Keratinocyte (primary cell): ENCODE data around the gene HCST. TPM values are rescaled to one million over a fixed set of nuclear protein-coding genes. Genes with fewer than 3 reads are reported as not detected.
A peak's percentile ranks its signal among the peaks of the same experiment; 100 is the strongest.

Source experiments
- DNase-seq: peaks from one replicate; pipeline ENCODE4 v3.0.0-alpha.2; 2011; ENCODE audit warnings: low read depth, missing footprints, low spot score
- FAIRE-seq: peaks from 2 replicates; lab custom pipeline; 2011; peaks lifted over from hg19 to GRCh38; lab: Jason Lieb, UNC
- H2AFZ ChIP-seq: 2 replicates; pipeline ENCODE4 v1.6.0; 2012; ENCODE audit warnings: low read length, control low read depth, inconsistent platforms; ENCODE audit not compliant: control insufficient read depth
- H3K27ac ChIP-seq: 2 replicates; pipeline ENCODE4 v1.5.1; 2011; ENCODE audit warnings: low read length; ENCODE audit not compliant: control insufficient read depth, insufficient read depth
- H3K27me3 ChIP-seq: 3 replicates; pipeline ENCODE4 v1.6.0; 2011; ENCODE audit warnings: low read length; ENCODE audit not compliant: control insufficient read depth, insufficient read depth; ENCODE audit errors: extremely low read depth
- H3K36me3 ChIP-seq, 2 experiments: 2 replicates in 1 of 2; 3 replicates in 1 of 2; pipeline ENCODE4 v1.5.1; 2011; ENCODE audit warnings: low read length in 2 of 2, mild to moderate bottlenecking in 1 of 2; ENCODE audit not compliant: control insufficient read depth in 2 of 2, insufficient read depth in 2 of 2; ENCODE audit errors: extremely low read depth in 1 of 2
- H3K4me1 ChIP-seq: 3 replicates; pipeline ENCODE4 v1.5.1; 2011; ENCODE audit warnings: low read length; ENCODE audit not compliant: control insufficient read depth, insufficient read depth; ENCODE audit errors: extremely low read depth
- H3K4me2 ChIP-seq: 3 replicates; pipeline ENCODE4 v1.6.0; 2011; ENCODE audit warnings: low read depth, low read length; ENCODE audit not compliant: control insufficient read depth, insufficient read depth; ENCODE audit errors: extremely low read depth
- H3K4me3 ChIP-seq, 3 experiments: fragments of 200-600 bp in 1 of 3; sonication (generic) in 1 of 3; 2 replicates in 2 of 3; 3 replicates in 1 of 3; pipeline ENCODE4 v1.5.1; 2011 to 2016; ENCODE audit warnings: low read length in 3 of 3, mild to moderate bottlenecking in 3 of 3, control low read depth in 2 of 3, inconsistent platforms in 1 of 3, low read depth in 1 of 3, mixed read lengths in 1 of 3, mixed run types in 1 of 3, moderate library complexity in 1 of 3; ENCODE audit not compliant: control insufficient read depth in 2 of 3, insufficient read depth in 2 of 3; ENCODE audit errors: extremely low read depth in 1 of 3
- H3K79me2 ChIP-seq: 2 replicates; pipeline ENCODE4 v1.6.0; 2012; ENCODE audit warnings: low read length; ENCODE audit not compliant: control insufficient read depth, insufficient read depth
- H3K9ac ChIP-seq: 3 replicates; pipeline ENCODE4 v1.6.0; 2011; ENCODE audit warnings: low read length; ENCODE audit not compliant: control insufficient read depth, insufficient read depth; ENCODE audit errors: extremely low read depth
- H3K9me1 ChIP-seq: 3 replicates; pipeline ENCODE4 v1.6.0; 2011; ENCODE audit warnings: low read length; ENCODE audit not compliant: control insufficient read depth, insufficient read depth; ENCODE audit errors: extremely low read depth
- H3K9me3 ChIP-seq: 2 replicates; pipeline ENCODE4 v1.5.1; 2012; ENCODE audit warnings: low read depth, low read length; ENCODE audit not compliant: control insufficient read depth
- H4K20me1 ChIP-seq: 3 replicates; pipeline ENCODE4 v1.6.0; 2011; ENCODE audit warnings: low read length; ENCODE audit not compliant: control insufficient read depth, insufficient read depth; ENCODE audit errors: extremely low read depth
- EZH2 ChIP-seq: IDR thresholded peaks from one replicate; pipeline ENCODE4 v1.6.1; 2012; ENCODE audit warnings: inconsistent platforms, mild to moderate bottlenecking, low read length, moderate library complexity
- dilution Hi-C: fragments of 300-500 bp; cut with MboI; formaldehyde crosslinking; loops from one replicate; pipeline ENCODE4 v1.7.0; 2020; ENCODE audit warnings: low sequenced_read_pairs; ENCODE audit not compliant: extremely low pct_ligation_motif_present
- polyA plus RNA-seq, 5 experiments: library from polyadenylated mRNA; depleted of rRNA in 3 of 5; stranded (reverse) in 3 of 5; stranded (forward) in 1 of 5; unstranded in 1 of 5; fragments of >200 nt; gene quantifications; 1 replicate in 1 of 5; 2 replicates in 3 of 5; 3 replicates in 1 of 5; pipeline versions ENCODE4 v1.2.1 to v1.2.3, GENCODE V29; 2011 to 2012; ENCODE audit warnings: missing spikeins in 2 of 5, low read depth in 1 of 5, low replicate concordance in 1 of 5
- TF ChIP-seq, protein P1 (sequence below), 3 experiments: IDR thresholded peaks in 1 of 3; conservative IDR thresholded peaks in 1 of 3; optimal IDR thresholded peaks in 1 of 3; 2 replicates in 2 of 3; 3 replicates in 1 of 3; pipeline versions ENCODE3 to v1.5.1; 2011; ENCODE audit warnings: low read length in 3 of 3, mild to moderate bottlenecking in 3 of 3, moderate library complexity in 2 of 3, control low read depth in 1 of 3, inconsistent platforms in 1 of 3; ENCODE audit not compliant: insufficient read depth in 2 of 3; ENCODE audit errors: extremely low read depth in 1 of 3

Gene HCST
- polyA plus RNA-seq, 1 donor (not counting 4 experiments of a cell fraction or from before 2014, with no cell fraction given) = 0.25 TPM

DNA sequence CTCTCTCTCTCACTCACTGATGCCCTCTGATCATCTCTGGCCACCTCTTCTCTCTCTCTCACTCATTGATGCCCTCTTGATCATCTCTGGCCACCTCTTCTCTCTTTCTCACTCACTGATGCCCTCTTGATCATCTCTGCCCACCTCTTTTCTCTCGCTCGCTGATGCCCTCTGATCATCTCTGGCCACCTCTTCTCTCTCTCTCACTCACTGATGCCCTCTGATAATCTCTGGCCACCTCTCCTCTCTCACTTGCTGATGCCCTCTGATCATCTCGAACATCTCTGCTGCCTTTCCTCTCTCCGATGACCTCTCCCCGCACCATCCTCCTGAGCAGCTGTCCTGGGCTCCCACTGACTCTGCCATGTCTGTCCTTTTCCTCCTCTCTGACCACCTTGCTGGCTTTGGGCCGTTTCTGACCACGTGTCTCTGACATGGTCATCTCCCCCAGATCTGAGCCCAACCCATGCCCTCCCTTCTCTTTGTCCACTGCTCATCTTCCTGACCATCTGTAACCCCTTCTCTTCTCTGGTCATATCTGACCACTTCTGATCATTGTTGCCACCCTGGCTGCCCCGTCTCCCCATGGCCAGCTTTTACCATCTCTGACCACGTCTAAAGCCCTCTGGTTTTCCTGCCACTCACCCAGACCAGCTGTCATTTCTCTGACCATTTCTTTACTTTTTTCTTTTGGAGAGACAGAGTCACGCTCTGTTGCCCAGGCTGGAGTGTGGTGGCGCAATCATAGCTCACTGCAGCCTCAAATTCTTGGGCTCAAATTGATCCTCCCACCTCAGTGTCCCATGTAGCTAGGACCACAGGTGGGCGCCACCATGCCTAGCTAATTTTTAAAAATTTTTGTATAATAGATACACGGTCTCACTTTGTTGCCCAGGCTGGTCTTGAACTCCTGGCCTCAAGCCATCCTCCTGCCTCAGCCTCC lies 36.2 kb downstream of the HCST start:
- dilution Hi-C loops = no loop called here
- no peak overlapping the region for H2AFZ ChIP-seq
- H3K79me2 ChIP-seq = peaks cover 9% of the 10 kb centered on the region
- no peaks in the 10 kb centered on the region for H3K9me3 ChIP-seq
- peaks cover 19% of the 10 kb centered on the region for H3K4me1 ChIP-seq
- no peak overlapping the region for H3K27ac ChIP-seq
- TF ChIP-seq, protein P1, sequence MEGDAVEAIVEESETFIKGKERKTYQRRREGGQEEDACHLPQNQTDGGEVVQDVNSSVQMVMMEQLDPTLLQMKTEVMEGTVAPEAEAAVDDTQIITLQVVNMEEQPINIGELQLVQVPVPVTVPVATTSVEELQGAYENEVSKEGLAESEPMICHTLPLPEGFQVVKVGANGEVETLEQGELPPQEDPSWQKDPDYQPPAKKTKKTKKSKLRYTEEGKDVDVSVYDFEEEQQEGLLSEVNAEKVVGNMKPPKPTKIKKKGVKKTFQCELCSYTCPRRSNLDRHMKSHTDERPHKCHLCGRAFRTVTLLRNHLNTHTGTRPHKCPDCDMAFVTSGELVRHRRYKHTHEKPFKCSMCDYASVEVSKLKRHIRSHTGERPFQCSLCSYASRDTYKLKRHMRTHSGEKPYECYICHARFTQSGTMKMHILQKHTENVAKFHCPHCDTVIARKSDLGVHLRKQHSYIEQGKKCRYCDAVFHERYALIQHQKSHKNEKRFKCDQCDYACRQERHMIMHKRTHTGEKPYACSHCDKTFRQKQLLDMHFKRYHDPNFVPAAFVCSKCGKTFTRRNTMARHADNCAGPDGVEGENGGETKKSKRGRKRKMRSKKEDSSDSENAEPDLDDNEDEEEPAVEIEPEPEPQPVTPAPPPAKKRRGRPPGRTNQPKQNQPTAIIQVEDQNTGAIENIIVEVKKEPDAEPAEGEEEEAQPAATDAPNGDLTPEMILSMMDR (optimal IDR thresholded peaks at IDR 0.05 in 1 of 3, IDR thresholded peaks at IDR 0.05 in 1 of 3, conservative IDR thresholded peaks at IDR 0.05 in 1 of 3; ENCODE audit: extremely low read depth in 1 of 3, insufficient read depth in 2 of 3, low read length in 3 of 3) = no peak
- no peak for TF ChIP-seq EZH2
- FAIRE-seq (no peak), DNase-seq (no peak)
- peaks cover 0 to 1% of the 10 kb centered on the region in 2 experiments for H3K36me3 ChIP-seq
- no peaks in the 10 kb centered on the region for H3K9me1 ChIP-seq
- H3K27me3 ChIP-seq = no peaks in the 10 kb centered on the region
- H3K9ac ChIP-seq = no peak overlapping the region
- peak overlapping the region; percentile 81 for H3K4me2 ChIP-seq
- H3K4me3 ChIP-seq = peak overlapping the region in 1 of 3 experiments; percentile 60
- no peaks in the 10 kb centered on the region for H4K20me1 ChIP-seq

DNA sequence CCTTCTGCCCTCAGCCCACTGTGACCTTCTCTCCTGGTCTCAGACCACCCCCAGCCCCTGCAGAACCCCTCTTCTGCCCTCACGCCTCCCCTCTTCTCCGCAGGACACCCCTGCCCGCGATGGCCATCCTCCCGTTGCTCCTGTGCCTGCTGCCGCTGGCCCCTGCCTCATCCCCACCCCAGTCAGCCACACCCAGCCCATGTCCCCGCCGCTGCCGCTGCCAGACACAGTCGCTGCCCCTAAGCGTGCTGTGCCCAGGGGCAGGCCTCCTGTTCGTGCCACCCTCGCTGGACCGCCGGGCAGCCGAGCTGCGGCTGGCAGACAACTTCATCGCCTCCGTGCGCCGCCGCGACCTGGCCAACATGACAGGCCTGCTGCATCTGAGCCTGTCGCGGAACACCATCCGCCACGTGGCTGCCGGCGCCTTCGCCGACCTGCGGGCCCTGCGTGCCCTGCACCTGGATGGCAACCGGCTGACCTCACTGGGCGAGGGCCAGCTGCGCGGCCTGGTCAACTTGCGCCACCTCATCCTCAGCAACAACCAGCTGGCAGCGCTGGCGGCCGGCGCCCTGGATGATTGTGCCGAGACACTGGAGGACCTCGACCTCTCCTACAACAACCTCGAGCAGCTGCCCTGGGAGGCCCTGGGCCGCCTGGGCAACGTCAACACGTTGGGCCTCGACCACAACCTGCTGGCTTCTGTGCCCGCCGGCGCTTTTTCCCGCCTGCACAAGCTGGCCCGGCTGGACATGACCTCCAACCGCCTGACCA lies 37.2 kb downstream of the HCST start:
- Histone ChIP-seq H3K36me3 (peaks cover 0 to 1% of the 10 kb centered on the region in 2 experiments), H3K9me1 (no peaks in the 10 kb centered on the region), H3K79me2 (peaks cover 9% of the 10 kb centered on the region), H2AFZ (no peak overlapping the region), H3K4me3 (no peak overlapping the region), H3K27me3 (no peaks in the 10 kb centered on the region), H3K27ac (no peak overlapping the region), H4K20me1 (no peaks in the 10 kb centered on the region), H3K9me3 (no peaks in the 10 kb centered on the region), H3K4me1 (peaks cover 19% of the 10 kb centered on the region), H3K4me2 (no peak overlapping the region), H3K9ac (no peak overlapping the region)
- DNase-seq (no peak), FAIRE-seq (no peak)
- TF ChIP-seq, protein P1 (optimal IDR thresholded peaks at IDR 0.05 in 1 of 3, IDR thresholded peaks at IDR 0.05 in 1 of 3, conservative IDR thresholded peaks at IDR 0.05 in 1 of 3; ENCODE audit: extremely low read depth in 1 of 3, insufficient read depth in 2 of 3, low read length in 3 of 3) = no peak
- TF ChIP-seq EZH2 = no peak
- dilution Hi-C loops = no loop called here
